Measurements from ENCODE around the gene IL6ST. TPM values are rescaled to one million over a fixed set of nuclear protein-coding genes. Genes with fewer than 3 reads are reported as not detected.

Gene IL6ST
- total RNA-seq, 1 experiment from 2014 or later = 60.2 TPM

- H3K27me3 ChIP-seq (ENCODE audit: insufficient read depth, low read depth) = no peaks in the 10 kb centered on the region
- H3K4me3 ChIP-seq = no peak overlapping the region
- H3K9me3 ChIP-seq (ENCODE audit: insufficient read depth, low read depth) = no peaks in the 10 kb centered on the region
- ChIA-PET POLR2A (ENCODE audit: unreplicated experiment) (no interaction called here), CTCF (no interaction called here)
- no peak overlapping the region for H3K27ac ChIP-seq
- no peak overlapping the region for H3K4me2 ChIP-seq
- H3K9me2 ChIP-seq (ENCODE audit: insufficient read depth) = no peaks in the 10 kb centered on the region
- no peaks in the 10 kb centered on the region; the same call in 1 of the 2 replicates for H3F3A ChIP-seq (ENCODE audit: insufficient read depth, low read depth)
- intact Hi-C loops (cut with micrococcal nuclease; ENCODE audit: unreplicated experiment) = no loop called here
- H3K79me2 ChIP-seq (ENCODE audit: low read depth) = no peaks in the 10 kb centered on the region
- no peak for TF ChIP-seq EZH2 (IDR thresholded peaks at IDR 0.05; ENCODE audit: low read depth)
- TF ChIP-seq, protein P1, sequence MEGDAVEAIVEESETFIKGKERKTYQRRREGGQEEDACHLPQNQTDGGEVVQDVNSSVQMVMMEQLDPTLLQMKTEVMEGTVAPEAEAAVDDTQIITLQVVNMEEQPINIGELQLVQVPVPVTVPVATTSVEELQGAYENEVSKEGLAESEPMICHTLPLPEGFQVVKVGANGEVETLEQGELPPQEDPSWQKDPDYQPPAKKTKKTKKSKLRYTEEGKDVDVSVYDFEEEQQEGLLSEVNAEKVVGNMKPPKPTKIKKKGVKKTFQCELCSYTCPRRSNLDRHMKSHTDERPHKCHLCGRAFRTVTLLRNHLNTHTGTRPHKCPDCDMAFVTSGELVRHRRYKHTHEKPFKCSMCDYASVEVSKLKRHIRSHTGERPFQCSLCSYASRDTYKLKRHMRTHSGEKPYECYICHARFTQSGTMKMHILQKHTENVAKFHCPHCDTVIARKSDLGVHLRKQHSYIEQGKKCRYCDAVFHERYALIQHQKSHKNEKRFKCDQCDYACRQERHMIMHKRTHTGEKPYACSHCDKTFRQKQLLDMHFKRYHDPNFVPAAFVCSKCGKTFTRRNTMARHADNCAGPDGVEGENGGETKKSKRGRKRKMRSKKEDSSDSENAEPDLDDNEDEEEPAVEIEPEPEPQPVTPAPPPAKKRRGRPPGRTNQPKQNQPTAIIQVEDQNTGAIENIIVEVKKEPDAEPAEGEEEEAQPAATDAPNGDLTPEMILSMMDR (conservative IDR thresholded peaks at IDR 0.05) = no peak
- 0 out of 2 replicates have a peak, but pooled peaks cover 2% of the 10 kb centered on the region for H3K4me1 ChIP-seq (replicated peaks; ENCODE audit: insufficient read depth)
- no peak overlapping the region for H2AFZ ChIP-seq
- no peak for DNase-seq
- H4K20me1 ChIP-seq (ENCODE audit: insufficient read depth) = no peaks in the 10 kb centered on the region
- no TSS peak for BruUV-seq (replicated peaks)
- H3K36me3 ChIP-seq (ENCODE audit: low read depth) = peaks cover 20% of the 10 kb centered on the region
Measured at GRCh38 chr5:55966284-55966683, 28.5 kb downstream of the IL6ST start.

DNA sequence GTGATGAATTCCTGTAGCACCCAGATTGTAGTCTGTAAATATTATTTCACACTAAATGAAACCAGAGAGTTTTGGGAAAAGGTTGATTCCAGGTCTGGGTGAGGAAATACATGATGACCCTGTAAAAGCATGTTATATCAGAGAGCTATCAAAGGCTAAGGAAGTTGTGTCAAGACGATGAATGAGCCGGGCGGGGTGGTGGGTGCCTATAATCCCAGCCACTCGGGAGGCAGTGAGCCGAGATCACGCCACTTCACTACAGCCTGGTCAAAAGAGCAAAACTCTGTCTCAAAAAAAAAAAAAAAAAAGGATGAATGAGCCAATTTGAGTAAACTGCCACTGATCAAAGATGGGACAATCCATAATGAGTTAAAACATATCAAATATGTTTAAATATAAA lies 29.2 kb downstream of the IL6ST start:
- no peak overlapping the region for H3K4me2 ChIP-seq
- H3K79me2 ChIP-seq (ENCODE audit: low read depth) = no peaks in the 10 kb centered on the region
- no peaks in the 10 kb centered on the region for H3K9me2 ChIP-seq (ENCODE audit: insufficient read depth)
- no peaks in the 10 kb centered on the region for H3K27me3 ChIP-seq (ENCODE audit: insufficient read depth, low read depth)
- DNase-seq = no peak
- H4K20me1 ChIP-seq (ENCODE audit: insufficient read depth) = no peaks in the 10 kb centered on the region
- H3K9me3 ChIP-seq (ENCODE audit: insufficient read depth, low read depth) = no peaks in the 10 kb centered on the region
- intact Hi-C loops (cut with micrococcal nuclease; ENCODE audit: unreplicated experiment) = no loop called here
- 0 out of 2 replicates have a peak, but pooled peaks cover 2% of the 10 kb centered on the region for H3K4me1 ChIP-seq (replicated peaks; ENCODE audit: insufficient read depth)
- no peak for TF ChIP-seq EZH2 (IDR thresholded peaks at IDR 0.05; ENCODE audit: low read depth)
- TF ChIP-seq, protein P1 (conservative IDR thresholded peaks at IDR 0.05) = no peak
- no peak overlapping the region for H3K27ac ChIP-seq
- no peak overlapping the region for H3K4me3 ChIP-seq
- H3K36me3 ChIP-seq (ENCODE audit: low read depth) = peaks cover 21% of the 10 kb centered on the region
- H3F3A ChIP-seq (ENCODE audit: insufficient read depth, low read depth) = no peaks in the 10 kb centered on the region; the same call in 1 of the 2 replicates
- ChIA-PET CTCF (no interaction called here), POLR2A (ENCODE audit: unreplicated experiment) (interaction anchor here (0.6 kb wide), 1 partner anchor 29 kb away, joined by 33 read pairs; no protein-coding TSS in a partner anchor)
- no peak overlapping the region for H2AFZ ChIP-seq
- no TSS peak for BruUV-seq (replicated peaks)

DNA sequence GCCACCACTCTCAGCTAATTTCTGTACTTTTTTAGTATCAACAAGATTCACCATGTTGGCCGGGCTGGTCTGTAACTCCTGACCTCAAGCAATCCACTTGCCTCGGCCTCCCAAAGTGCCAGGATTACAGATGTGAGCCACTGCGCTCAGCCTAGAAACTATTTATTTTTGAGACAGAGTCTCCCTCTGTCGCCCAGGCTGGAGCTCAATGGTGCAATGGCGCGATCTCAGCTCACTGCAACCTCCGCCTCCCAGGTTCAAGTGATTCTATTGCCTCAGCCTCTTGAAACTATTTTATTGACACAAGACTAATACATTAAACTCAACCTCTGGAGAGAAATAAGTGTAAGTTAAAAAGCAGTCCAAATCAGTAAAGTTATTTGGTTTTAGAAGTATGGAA lies 34.0 kb downstream of the IL6ST start:
- DNase-seq = no peak
- intact Hi-C loops (cut with micrococcal nuclease; ENCODE audit: unreplicated experiment) = no loop called here
- Histone ChIP-seq H3K27ac (no peak overlapping the region), H3K9me2 (ENCODE audit: insufficient read depth) (no peaks in the 10 kb centered on the region), H3K4me2 (no peak overlapping the region), H3F3A (ENCODE audit: insufficient read depth, low read depth) (no peaks in the 10 kb centered on the region), H2AFZ (no peak overlapping the region), H3K79me2 (ENCODE audit: low read depth) (no peaks in the 10 kb centered on the region), H4K20me1 (ENCODE audit: insufficient read depth) (no peaks in the 10 kb centered on the region), H3K27me3 (ENCODE audit: insufficient read depth, low read depth) (no peaks in the 10 kb centered on the region), H3K36me3 (ENCODE audit: low read depth) (peaks cover 32% of the 10 kb centered on the region), H3K9me3 (ENCODE audit: insufficient read depth, low read depth) (no peaks in the 10 kb centered on the region), H3K4me3 (no peak overlapping the region), H3K4me1 (replicated peaks; ENCODE audit: insufficient read depth) (no peaks in the 10 kb centered on the region)
- CTCF ChIA-PET = no interaction called here
- POLR2A ChIA-PET (ENCODE audit: unreplicated experiment) = no interaction called here
- BruUV-seq (replicated peaks) = no TSS peak
- no peak for TF ChIP-seq EZH2 (IDR thresholded peaks at IDR 0.05; ENCODE audit: low read depth)
- TF ChIP-seq, protein P1 (conservative IDR thresholded peaks at IDR 0.05) = no peak

All from PC-9 (cell line).